GM23338 (cell line): ENCODE data around the gene PRR18. TPM values are rescaled to one million over a fixed set of nuclear protein-coding genes. Genes with fewer than 3 reads are reported as not detected.
A peak's percentile ranks its signal among the peaks of the same experiment; 100 is the strongest.

ENCODE experiments used
- ATAC-seq: fragments of 200-7000 bp; cut with Tn5 transposase; 3 replicates; pipeline ENCODE4 v1.9.1; 2020
- DNase-seq: peaks from one replicate; pipeline ENCODE4 v3.0.0-alpha.2; 2015; ENCODE audit warnings: low spot score
- H2AFZ ChIP-seq: fragments of 200-600 bp; sonication (generic); 2 replicates; pipeline ENCODE4 v1.8.0; 2016; ENCODE audit warnings: antibody characterized with exemption, mild to moderate bottlenecking, moderate library complexity
- H3F3A ChIP-seq: fragments of 200-600 bp; sonication (generic); replicated peaks from 2 replicates; pipeline ENCODE4 v1.8.0; 2017; ENCODE audit warnings: antibody characterized with exemption, mixed run types, low read depth
- H3K27ac ChIP-seq: fragments of 200-600 bp; sonication (generic); 2 replicates; pipeline ENCODE4 v1.6.1; 2016; ENCODE audit warnings: low read depth
- H3K27me3 ChIP-seq: fragments of 200-600 bp; sonication (generic); 2 replicates; pipeline ENCODE4 v1.8.0; 2016; ENCODE audit warnings: mild to moderate bottlenecking, mixed run types, moderate library complexity; ENCODE audit not compliant: insufficient read depth
- H3K36me3 ChIP-seq: fragments of 200-600 bp; sonication (generic); 2 replicates; pipeline ENCODE4 v1.8.0; 2016; ENCODE audit warnings: mild to moderate bottlenecking; ENCODE audit not compliant: insufficient read depth
- H3K4me1 ChIP-seq: fragments of 200-600 bp; sonication (generic); 2 replicates; pipeline ENCODE4 v1.8.0; 2016; ENCODE audit warnings: mild to moderate bottlenecking, moderate library complexity; ENCODE audit not compliant: insufficient read depth
- H3K4me2 ChIP-seq: fragments of 200-600 bp; sonication (generic); 2 replicates; pipeline ENCODE4 v1.7.1; 2017; ENCODE audit warnings: mixed run types
- H3K4me3 ChIP-seq: fragments of 200-600 bp; sonication (generic); 2 replicates; pipeline ENCODE4 v1.6.1; 2016; ENCODE audit warnings: mixed run types
- H3K79me2 ChIP-seq: fragments of 200-600 bp; sonication (generic); replicated peaks from 2 replicates; pipeline ENCODE4 v1.8.0; 2017; ENCODE audit warnings: mild to moderate bottlenecking; ENCODE audit not compliant: insufficient read depth
- H3K9me2 ChIP-seq: fragments of 200-600 bp; sonication (generic); 2 replicates; pipeline ENCODE4 v1.8.0; 2017; ENCODE audit not compliant: insufficient read depth
- H4K20me1 ChIP-seq: fragments of 200-600 bp; sonication (generic); replicated peaks from 2 replicates; pipeline ENCODE4 v1.8.0; 2017; ENCODE audit warnings: mild to moderate bottlenecking; ENCODE audit not compliant: insufficient read depth
- H3K27ac Mint-ChIP-seq: 2 replicates; pipeline ENCODE4 v1.8.0; 2020; ENCODE audit warnings: inconsistent platforms, mild to moderate bottlenecking, moderate library complexity, mixed read lengths
- H3K27me3 Mint-ChIP-seq: 3 replicates; pipeline ENCODE4 v1.8.0; 2022; ENCODE audit warnings: low read depth, mild to moderate bottlenecking, moderate library complexity, mixed read lengths, inconsistent platforms; ENCODE audit not compliant: insufficient read depth, poor library complexity
- H3K36me3 Mint-ChIP-seq: 3 replicates; pipeline ENCODE4 v1.8.0; 2021; ENCODE audit warnings: low read depth, mild to moderate bottlenecking, inconsistent platforms, moderate library complexity, mixed read lengths
- H3K4me1 Mint-ChIP-seq: 3 replicates; pipeline ENCODE4 v1.8.0; 2020; ENCODE audit warnings: mild to moderate bottlenecking, inconsistent platforms, mixed read lengths
- H3K4me3 Mint-ChIP-seq: 3 replicates; pipeline ENCODE4 v1.8.0; 2021; ENCODE audit warnings: moderate library complexity, mild to moderate bottlenecking, inconsistent platforms, mixed read lengths
- H3K9me3 Mint-ChIP-seq: 3 replicates; pipeline ENCODE4 v1.8.0; 2020; ENCODE audit warnings: moderate library complexity, mild to moderate bottlenecking, inconsistent platforms, mixed read lengths
- CREB1 ChIP-seq: fragments of 250-450 bp; sonication (Bioruptor Pico); IDR thresholded peaks from 2 replicates; pipeline ENCODE4 v1.5.0; 2020; ENCODE audit warnings: low read depth, mild to moderate bottlenecking, moderate library complexity
- CTCF ChIP-seq, 2 experiments: fragments of 200-600 bp in 1 of 2; sonication (generic) in 1 of 2; conservative IDR thresholded peaks; 2 replicates each; pipeline versions ENCODE4 v1.5.1 to v1.6.1; 2016 to 2017; ENCODE audit warnings: antibody characterized with exemption in 2 of 2, low read depth in 2 of 2, mild to moderate bottlenecking in 2 of 2, moderate library complexity in 1 of 2
- ETS1 ChIP-seq: IDR thresholded peaks from 2 replicates; pipeline ENCODE4 v1.6.1; 2016; ENCODE audit warnings: antibody characterized with exemption
- EZH2 ChIP-seq: fragments of 200-600 bp; sonication (generic); IDR thresholded peaks from one replicate; pipeline ENCODE4 v1.8.0; 2017; ENCODE audit warnings: antibody characterized with exemption, mild to moderate bottlenecking, low read depth; ENCODE audit not compliant: unreplicated experiment
- EZH2phosphoT487 ChIP-seq: fragments of 200-600 bp; sonication (generic); IDR thresholded peaks from one replicate; pipeline ENCODE4 v1.8.1; 2018; ENCODE audit warnings: antibody characterized with exemption; ENCODE audit not compliant: unreplicated experiment
- JUNB ChIP-seq: IDR thresholded peaks from one replicate; pipeline ENCODE4 v1.6.1; 2016; ENCODE audit warnings: antibody characterized with exemption; ENCODE audit not compliant: unreplicated experiment
- NANOG ChIP-seq: IDR thresholded peaks from 2 replicates; pipeline ENCODE4 v1.6.1; 2016; ENCODE audit warnings: antibody characterized with exemption, borderline replicate concordance
- POLR2AphosphoS5 ChIP-seq: IDR thresholded peaks from 2 replicates; pipeline ENCODE4 v1.6.1; 2016; ENCODE audit warnings: antibody characterized with exemption, low read depth
- REST ChIP-seq: IDR thresholded peaks from one replicate; pipeline ENCODE4 v1.6.1; 2018; ENCODE audit warnings: antibody characterized with exemption; ENCODE audit not compliant: unreplicated experiment
- STAT1 ChIP-seq: IDR thresholded peaks from one replicate; pipeline ENCODE4 v1.6.1; 2016; ENCODE audit warnings: antibody characterized with exemption; ENCODE audit not compliant: unreplicated experiment
- ZNF114 ChIP-seq: fragments of 250-450 bp; sonication (Bioruptor Pico); IDR thresholded peaks from 2 replicates; pipeline ENCODE4 v1.5.0; 2020; ENCODE audit warnings: mild to moderate bottlenecking, moderate library complexity
- ZNF331 ChIP-seq: fragments of 250-450 bp; sonication (Bioruptor Pico); IDR thresholded peaks from 2 replicates; pipeline ENCODE4 v1.5.0; 2020; ENCODE audit warnings: low read depth, mild to moderate bottlenecking, moderate library complexity
- ZNF462 ChIP-seq: fragments of 250-450 bp; sonication (Bioruptor Pico); IDR thresholded peaks from 2 replicates; pipeline ENCODE4 v1.5.0; 2020; ENCODE audit warnings: mild to moderate bottlenecking, moderate library complexity
- polyA plus RNA-seq: library from polyadenylated mRNA; unstranded; fragments of >200 nt; fragmentation: Nextera tagmentation; extraction: Ambion mirVana; gene quantifications from 2 replicates; pipeline ENCODE4 v1.2.1, GENCODE V29; 2016
- total RNA-seq: library from RNA; depleted of rRNA; stranded (reverse); fragments of >200 nt; shearing (Covaris generic); gene quantifications from 2 replicates; pipeline ENCODE4 v1.2.3, GENCODE V29; 2014

PRR18 gene
- total and polyA plus RNA-seq, 2 experiments from 2014 or later: 0.24 TPM; not detected in 1

- Mint-ChIP-seq H3K4me1 (peaks cover 9% of the 10 kb centered on the region), H3K27ac (no peak overlapping the region), H3K4me3 (no peak overlapping the region), H3K9me3 (no peaks in the 10 kb centered on the region), H3K27me3 (peaks cover 5% of the 10 kb centered on the region), H3K36me3 (no peaks in the 10 kb centered on the region)
- Histone ChIP-seq H2AFZ (peak overlapping the region; percentile 16; the same call in 1 of the 2 replicates), H3F3A (no peaks in the 10 kb centered on the region), H3K9me2 (no peaks in the 10 kb centered on the region), H3K27me3 (no peaks in the 10 kb centered on the region), H3K36me3 (no peaks in the 10 kb centered on the region), H3K4me1 (peaks cover 14% of the 10 kb centered on the region), H3K79me2 (no peaks in the 10 kb centered on the region), H3K4me2 (no peak overlapping the region), H3K27ac (no peak overlapping the region), H4K20me1 (no peaks in the 10 kb centered on the region), H3K4me3 (no peak overlapping the region)
- DNase-seq (no peak), ATAC-seq (no peak)
- TF ChIP-seq ZNF114 (CRISPR knock-in tag): no peak
- TF ChIP-seq CREB1 (CRISPR knock-in tag): no peak
- no peak for TF ChIP-seq EZH2
- no peak for TF ChIP-seq ZNF462
- TF ChIP-seq STAT1: no peak
- no peak for TF ChIP-seq REST
- TF ChIP-seq POLR2AphosphoS5: no peak
- no peak for TF ChIP-seq JUNB
- TF ChIP-seq EZH2phosphoT487: no peak
- no peak for TF ChIP-seq ETS1
- no peak for TF ChIP-seq NANOG
- no peak for TF ChIP-seq CTCF (conservative IDR thresholded peaks at IDR 0.05; ENCODE audit: low read depth in 2 of 2)
- TF ChIP-seq ZNF331: no peak
Observed at GRCh38 chr6:166352923-166353322, 44.7 kb upstream of the PRR18 start.
